Head of caudate nucleus (tissue), 42 donors: ENCODE measurements around the gene APOL6.

Experiments
- DNase-seq, 42 donors: peaks; one replicate each; pipeline versions ENCODE4 v3.0.0 to v3.0.0-alpha.2; 2020 to 2021; ENCODE audit warnings: mixed read lengths in 7 of 42
- intact Hi-C: fragments of 100-400 bp; cut with DNase I; formaldehyde crosslinking; loops from one replicate; pipeline ENCODE4 v1.15.0; 2022

APOL6 gene, protein sequence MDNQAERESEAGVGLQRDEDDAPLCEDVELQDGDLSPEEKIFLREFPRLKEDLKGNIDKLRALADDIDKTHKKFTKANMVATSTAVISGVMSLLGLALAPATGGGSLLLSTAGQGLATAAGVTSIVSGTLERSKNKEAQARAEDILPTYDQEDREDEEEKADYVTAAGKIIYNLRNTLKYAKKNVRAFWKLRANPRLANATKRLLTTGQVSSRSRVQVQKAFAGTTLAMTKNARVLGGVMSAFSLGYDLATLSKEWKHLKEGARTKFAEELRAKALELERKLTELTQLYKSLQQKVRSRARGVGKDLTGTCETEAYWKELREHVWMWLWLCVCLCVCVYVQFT

DNA sequence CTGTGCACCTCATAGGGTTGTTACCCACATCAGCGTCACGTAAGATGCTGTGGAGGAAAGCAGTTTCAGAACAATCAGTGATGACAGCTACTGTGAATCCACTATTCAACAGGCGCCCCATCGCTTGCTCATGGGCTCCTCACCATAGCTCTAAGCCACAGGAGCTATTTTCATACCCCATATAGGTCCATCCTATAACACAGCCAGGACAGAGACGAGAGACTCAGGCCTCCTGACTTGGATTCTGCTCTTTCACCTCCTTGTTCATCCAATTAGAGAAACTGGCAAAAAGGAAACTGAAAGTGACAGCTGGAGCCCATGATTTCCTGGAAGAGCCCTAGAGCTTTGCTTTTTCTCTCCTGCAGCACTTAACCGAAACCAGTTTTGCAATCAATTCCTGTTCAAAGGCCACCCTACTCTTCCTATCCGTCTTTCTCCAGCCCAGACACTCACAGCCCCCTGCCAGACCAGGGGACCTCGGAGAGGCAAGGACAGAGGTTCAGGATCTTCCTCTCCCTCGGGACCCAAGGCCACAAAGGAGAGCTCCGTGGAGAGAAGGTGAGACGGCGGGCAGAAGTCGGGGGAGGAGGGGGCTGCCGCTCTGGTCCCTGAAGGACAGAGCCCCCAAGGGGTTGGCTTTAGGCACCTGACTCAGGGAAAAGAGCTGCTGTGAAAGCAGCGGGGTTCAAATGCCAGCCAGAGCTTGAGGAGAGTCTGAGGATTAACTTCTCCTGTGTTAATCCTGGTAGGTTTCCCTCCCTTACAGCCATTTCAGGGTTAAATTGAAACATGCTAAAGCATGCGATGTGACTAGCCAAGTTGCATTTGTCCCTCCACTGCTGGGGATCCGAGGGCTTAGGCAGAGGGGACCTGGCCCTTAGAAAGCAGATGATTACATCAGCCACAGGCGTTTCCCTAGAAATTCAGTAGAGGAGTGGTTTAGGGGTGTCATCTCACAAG is at the start of gene APOL6:
Gene APOL6, plus strand, starts transcription at position 381 of the 960 bp plus-strand sequence. CDS start 7,980 bp downstream, outside the sequence.
- intact Hi-C loops: no loop called here
- DNase-seq: peak in 20 of 42 donors; percentile 8 to 73 (median 36)

DNA sequence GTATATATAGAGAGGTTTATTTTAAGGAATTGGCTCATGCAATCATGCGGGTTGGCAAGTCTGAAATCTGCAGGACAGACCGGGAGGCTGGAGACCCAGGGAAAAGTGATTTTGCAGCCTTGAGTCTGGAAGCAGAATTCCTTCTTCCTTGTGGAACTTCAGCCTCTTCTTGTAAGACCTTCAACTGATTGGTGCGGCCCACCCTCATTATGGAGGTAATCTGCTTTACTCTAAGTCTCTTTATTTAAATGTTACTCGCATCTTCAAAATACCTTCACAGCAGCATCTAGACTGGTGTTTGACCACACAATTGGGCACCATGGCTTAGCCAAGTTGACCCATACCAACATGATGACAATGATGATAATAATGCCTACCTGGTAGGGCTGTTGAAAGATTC is 48.9 kb upstream of the APOL6 start:
- intact Hi-C loops: no loop called here
- DNase-seq: no peak

DNA sequence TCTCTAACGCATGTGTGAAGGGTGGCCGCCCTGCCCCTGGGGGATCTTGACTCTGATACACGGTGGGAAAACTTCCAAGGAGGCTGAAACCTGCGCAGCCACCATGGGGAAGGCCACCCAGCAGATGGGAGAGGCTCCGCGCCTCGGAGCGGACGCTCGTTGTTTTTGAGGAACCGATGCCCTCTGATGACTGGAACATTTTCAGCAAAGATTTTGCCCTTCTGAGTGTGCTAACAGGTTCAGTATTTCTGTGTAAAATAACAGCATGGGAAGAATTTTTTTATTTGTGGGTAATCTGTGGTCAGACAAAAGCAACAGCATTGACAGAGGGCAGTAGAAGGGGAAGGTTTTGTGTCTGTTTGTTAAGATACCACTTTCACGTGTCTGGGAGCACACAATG is 47.8 kb upstream of the APOL6 start:
- no peak for DNase-seq
- intact Hi-C loops: no loop called here

DNA sequence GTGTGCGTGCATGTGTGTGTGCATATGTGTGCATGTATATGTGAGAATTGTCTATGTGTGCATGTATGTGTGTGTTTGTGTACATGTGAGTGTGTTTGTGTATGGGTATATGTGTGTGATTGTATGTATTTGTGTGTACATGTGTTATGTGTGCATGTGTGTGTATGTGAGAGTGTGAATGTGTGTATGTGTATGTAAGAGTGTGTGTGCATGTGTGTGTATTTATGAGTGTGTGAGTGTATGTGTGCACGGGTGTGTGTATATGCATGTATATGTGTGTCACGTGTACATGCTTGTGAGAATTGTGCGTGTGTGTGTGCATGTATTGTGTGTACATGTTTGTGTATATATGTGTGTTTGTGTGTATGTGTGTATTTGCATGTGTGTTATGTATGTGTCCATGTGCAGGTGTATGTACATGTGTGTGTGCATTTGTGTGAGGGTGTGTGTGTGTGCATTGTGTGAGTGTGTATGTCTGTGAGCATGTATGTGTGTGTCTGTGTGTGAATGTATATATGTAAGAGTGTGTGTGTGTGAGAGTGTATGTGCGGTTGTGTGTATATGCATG is 47.1 kb upstream of the APOL6 start:
- DNase-seq: no peak
- intact Hi-C loops: no loop called here

DNA sequence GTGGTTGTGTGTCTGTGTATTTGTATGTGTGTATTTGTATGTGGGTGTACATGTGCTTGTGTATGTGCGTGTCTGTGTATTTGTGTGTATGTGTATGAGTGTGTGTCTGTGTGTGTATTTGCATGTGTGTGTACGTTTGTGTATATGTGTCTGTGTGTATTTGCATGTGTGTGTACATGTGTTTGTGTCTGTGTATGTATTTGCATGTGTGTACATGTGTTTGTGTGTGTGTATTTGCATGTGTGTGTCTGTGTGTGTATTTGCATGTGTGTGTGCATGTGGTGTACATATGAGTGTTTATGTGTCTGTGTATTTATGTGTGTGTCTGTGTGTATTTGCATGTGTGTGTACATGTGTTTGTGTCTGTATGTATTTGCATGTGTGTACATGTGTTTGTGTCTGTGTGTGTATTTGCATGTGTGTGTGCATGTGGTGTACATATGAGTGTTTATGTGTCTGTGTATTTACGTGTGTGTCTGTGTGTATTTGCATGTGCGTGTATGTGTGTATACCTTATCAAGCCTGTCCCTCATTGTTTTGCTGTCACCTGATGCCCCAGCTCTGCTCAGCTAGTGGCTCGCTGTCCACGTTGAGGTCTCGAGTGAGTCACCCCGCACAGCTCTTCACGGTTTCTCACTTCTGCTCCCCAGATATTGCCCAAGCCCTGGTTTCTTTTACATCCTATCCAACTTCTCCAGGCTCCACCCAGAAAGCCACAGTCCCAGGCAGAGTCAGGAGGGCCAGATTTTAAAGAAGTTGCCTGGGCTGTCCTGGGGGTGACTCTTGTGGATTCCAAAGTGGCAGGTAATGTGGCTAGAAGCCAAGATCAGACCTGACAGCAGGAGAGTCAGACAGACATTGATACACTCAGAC is 46.3 kb upstream of the APOL6 start:
- peak in 4 of 42 donors; percentile 11 to 31 (median 16) for DNase-seq
- intact Hi-C loops: no loop called here

DNA sequence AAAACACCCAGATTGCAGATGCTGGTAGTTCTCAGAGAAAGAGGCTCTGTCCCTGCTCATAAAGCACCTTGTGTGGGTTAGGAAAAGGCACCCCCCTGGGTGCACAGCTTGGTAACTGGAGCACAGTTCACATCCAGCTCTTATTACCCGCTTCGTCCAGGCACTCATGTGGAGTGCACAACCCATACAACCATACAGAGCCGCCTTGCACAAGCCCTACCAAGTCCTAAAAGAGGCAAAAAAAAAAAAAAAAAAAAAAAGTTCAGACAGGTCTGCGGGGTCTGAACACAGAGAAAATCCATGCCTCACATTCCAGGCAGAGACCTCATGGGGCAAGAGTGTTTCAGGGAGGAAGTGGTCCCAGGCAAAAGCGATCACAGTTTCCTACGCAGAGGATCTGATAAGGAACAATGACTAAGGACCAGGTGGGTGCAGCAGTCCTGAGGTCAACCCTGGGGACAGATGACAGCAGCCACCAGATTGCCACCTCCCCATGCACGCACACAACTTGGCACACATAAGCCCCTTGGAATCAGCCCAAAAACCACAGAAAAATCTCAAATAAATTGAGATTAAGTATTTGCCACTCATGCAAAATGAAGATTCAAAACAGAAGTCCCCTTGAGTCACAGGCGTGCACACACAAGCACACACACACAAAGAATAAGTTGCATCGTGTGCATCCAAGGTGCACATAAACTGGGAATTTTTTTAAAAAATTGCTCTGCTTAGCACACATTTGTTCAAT is 43.5 kb upstream of the APOL6 start:
- intact Hi-C loops: no loop called here

DNA sequence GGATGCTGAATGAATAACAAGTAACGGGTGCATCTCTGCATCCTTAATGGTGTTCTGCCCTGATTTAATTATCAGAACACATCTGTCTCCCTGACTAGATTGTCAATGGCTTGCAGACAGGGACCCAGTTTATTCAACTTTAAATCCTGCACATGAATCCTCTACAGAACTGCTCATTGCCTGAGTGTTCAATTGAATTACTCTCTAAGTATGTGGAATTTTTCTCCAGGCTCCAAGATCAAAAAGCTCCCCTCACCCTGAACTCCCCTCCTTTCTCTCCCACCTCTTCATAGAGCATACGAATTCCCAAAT is 42.9 kb upstream of the APOL6 start:
- intact Hi-C loops: no loop called here

More for the DNA sequence above, 43.5 kb upstream of the APOL6 start:
- DNase-seq: no peak

DNA sequence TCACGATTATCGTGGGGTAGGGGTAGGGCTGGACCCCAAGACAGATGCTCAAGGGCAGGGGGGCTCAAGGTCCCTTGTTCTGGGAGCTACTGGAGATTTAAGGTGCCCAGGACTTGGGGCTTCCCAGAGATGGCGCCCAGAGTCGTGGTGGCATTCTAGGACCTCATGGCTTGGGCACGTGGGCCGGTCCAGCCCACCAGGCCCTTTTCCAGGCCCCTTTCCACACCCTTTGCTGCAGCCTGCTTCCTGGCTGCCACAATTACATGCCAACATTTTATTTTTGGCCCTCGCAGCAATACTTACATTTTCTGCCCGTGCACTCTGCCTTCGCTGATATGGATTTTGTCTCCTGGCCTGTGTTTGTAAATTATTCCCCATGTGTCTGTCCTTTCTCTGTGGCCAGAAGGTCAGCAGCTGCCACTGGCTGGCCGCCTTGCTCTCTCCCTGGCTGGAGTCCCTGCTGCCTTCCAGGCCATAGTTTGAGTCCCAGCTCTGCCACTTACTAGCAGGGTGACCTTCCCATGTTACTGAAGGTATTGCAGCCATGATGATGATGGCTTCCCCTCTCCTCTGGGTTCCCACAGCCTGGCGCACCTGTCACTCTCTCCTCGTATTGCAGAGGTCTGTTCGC is 42.3 kb upstream of the APOL6 start:
- no peak for DNase-seq
- intact Hi-C loops: no loop called here

More for the DNA sequence above, 42.9 kb upstream of the APOL6 start:
- no peak for DNase-seq

DNA sequence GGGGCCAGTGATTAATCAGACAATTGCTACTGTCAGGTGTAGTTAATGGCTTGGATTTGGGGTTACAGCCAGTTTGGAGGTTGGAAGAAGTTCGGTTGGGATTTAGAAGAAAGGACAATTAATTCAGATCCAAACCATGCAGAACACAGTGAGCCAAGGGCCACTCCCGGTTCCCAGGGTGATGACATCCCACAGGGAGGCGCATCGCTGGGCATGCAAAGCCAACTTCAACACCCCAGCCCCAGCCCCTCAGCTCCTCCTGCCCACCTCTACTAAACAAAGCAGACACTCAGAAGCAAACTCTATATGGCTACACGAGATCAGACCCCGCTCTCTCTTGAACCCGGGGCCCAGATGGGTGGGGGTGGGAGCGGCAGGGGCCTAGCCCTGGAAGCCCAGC is 41.3 kb upstream of the APOL6 start:
- intact Hi-C loops: no loop called here
- no peak for DNase-seq

DNA sequence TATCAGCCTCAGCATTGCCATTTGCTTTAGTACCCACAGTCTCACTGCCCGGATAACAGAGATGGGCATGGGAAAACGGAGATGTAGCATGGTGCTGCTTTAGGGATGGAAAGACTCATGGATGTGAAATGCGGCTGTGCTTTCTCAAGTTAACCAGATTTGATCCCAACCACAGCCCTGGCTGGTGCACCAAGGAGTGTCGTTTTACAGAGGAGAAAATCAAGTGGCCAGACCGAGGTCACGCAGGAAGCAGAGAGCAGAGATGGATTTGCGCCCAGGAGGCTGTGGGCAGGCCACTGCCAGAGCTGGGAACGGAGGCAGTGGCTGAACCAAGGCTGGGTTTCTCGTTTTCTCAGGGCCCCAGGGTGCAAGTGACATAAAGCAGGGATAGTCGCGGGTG is 40.2 kb upstream of the APOL6 start:
- DNase-seq: no peak
- intact Hi-C loops: no loop called here

DNA sequence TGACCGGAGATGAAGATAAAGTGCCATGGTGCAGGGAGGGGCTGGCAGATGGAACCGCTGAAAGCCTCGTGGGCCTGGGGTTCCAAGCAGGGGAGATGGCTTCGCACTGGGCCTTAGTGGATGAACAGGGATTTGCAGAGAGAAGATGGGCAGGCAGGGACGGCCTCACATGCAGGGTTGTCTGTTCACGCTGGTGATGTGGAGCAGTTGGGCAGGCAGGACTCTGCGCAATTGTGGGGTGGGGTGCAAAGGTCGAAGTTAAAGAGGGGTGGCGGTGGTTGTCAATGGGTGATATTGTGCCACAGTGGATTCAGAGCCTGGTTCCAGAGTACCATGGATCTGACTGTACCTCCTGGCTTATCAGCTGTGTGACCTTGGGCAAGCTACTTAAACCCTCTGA is 39.0 kb upstream of the APOL6 start:
- no peak for DNase-seq
- intact Hi-C loops: no loop called here

DNA sequence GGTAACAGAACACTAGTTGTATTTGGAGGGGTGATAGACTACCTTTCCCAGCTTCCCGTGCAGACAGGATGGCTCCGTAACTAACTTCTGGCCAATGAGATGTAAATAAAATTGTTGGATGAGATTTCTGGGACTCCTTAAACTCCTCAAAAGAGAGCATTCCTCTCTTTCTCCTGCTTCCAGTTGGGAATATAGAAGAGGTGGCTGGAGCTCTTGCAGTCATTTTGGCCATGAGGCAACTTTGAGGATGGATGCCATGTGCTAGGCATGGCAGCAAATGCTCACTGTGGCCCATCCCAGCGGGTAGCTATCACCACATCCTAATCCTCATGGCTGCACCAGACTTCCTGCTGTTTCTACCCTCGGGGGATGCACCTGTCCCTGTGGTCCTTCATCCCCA is 38.5 kb upstream of the APOL6 start:
- intact Hi-C loops: no loop called here
- no peak for DNase-seq

DNA sequence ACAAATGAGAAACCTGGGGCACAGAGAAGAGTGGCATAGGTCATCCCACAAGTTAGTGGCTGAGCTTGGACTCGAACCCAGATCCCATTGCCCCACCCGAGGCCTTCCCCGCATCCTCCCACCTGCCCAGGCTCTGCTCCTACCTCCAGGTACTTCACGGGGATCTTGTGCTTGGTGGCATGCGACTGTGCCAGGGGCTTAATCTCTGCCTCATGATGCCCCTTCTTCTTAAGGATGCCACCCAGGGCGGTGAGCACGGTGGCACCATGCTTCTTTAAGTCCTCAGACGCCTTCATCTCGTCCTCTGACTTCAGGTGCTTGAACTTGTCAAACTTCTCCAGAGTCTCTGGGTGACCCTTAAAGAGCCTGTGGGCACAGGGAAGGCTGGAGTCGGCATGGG is 37.5 kb upstream of the APOL6 start:
- intact Hi-C loops: no loop called here
- DNase-seq: no peak

DNA sequence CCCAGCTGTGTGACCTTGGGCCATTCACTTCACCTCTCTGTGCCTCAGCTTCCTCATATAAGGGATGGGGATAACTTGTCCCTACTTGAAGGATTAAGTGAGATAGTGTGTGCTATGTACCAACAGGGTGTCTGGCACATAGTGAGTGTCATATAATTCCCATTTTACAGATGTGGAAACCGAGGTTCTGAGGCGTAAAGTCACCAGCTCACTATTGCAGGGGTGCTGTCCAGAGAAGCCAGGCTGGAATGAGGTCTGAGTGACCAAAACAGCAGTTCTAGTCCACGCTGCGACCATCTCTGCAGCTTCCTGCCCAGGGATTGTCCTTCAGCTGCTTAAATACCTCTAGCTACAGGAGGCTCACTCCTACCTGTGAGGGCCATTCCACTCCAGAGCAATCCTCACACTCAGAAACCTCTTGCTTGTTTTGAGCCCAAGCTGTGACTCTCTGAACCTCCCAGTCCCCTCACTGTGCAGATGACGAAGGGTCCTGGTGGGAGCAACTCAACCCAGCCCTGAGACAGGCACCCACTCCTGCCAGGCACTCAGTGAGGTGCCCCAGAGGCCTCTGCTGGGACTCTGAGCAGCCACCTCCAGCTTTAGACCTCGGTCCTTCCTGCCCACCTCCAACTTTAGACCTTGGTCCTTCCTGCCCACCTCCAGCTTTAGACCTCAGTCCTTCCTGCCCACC is 36.9 kb upstream of the APOL6 start:
- intact Hi-C loops: no loop called here
- no peak for DNase-seq

DNA sequence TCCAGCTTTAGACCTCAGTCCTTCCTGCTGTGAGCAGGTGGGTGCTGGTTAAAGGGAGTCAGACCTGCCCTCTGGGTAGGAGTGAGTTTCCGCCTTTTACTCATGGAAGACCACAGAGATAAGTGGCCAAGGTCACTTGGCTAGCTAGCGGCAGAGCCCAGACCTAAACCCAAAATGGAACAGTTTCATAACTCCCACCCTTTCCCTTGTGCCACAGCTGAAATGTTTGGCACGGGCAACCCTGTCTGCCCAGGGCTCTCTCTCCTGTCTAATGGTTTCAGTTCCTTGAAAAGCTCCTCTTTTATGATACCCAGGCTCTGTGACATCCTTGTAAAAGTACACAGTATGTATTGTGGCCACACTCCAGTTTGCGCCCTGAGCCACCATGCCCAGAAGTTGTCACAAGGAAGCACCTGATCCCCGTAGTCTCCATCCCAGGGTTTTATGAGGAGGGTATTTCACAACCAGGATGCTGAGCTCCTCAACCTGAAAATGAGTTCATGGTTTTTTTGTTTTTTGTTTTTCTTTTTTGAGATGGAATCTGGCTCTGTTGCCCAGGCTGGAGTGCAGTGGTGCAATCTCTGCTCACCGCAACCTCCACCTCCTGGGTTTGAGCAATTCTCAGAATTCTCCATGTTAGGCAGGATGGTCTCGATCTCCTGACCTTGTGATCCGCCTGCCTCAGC is 36.2 kb upstream of the APOL6 start:
- no peak for DNase-seq
- intact Hi-C loops: no loop called here

DNA sequence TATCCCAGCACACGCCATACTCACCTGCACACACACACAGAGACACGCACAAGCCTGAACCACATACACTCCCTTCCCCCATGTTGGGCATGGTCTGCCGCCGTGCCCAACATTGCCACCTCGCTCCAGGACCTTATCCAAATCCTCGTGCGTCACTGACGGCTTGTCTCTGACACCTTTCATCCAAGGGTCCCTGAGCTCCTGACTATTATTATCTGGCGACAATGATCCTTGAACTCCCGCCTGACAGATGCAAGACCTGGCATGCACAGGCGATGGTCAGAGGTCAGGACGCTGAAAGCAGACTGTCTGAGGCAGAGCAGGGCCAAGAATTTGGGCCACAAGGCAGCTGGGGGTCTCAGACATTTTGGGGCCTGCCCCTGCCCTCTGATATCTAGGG is 35.3 kb upstream of the APOL6 start:
- intact Hi-C loops: no loop called here
- no peak for DNase-seq

DNA sequence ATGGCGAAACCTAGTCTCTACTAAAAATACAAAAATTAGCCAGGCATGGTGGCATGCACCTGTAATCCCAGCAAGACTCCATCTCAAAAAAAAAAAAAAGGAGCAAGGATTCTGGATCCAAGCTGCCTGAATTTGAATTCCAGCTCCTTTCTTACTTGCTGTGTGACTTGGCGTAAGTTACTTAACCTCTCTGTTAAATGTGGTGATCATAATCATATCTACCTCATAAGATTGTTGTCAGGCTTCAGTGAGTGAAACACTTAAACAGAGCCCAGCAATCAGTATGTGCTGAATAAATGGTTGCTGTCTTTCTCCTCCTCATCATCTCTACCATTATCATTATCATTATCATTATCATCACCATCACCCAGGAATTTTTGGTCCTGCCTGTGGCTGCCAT is 33.8 kb upstream of the APOL6 start:
- DNase-seq: no peak
- intact Hi-C loops: no loop called here
